Keratinocyte (primary cell): ENCODE measurements around the gene ZNF185. TPM values are rescaled to one million over a fixed set of nuclear protein-coding genes. Genes with fewer than 3 reads are reported as not detected.

ENCODE experiments used
- DNase-seq: peaks from one replicate; pipeline ENCODE4 v3.0.0-alpha.2; 2011; ENCODE audit warnings: low read depth, missing footprints, low spot score
- FAIRE-seq: peaks from 2 replicates; lab custom pipeline; 2011; peaks lifted over from hg19 to GRCh38; lab: Jason Lieb, UNC
- H2AFZ ChIP-seq: 2 replicates; pipeline ENCODE4 v1.6.0; 2012; ENCODE audit warnings: low read length, control low read depth, inconsistent platforms; ENCODE audit not compliant: control insufficient read depth
- H3K27ac ChIP-seq: 2 replicates; pipeline ENCODE4 v1.5.1; 2011; ENCODE audit warnings: low read length; ENCODE audit not compliant: control insufficient read depth, insufficient read depth
- H3K27me3 ChIP-seq: 3 replicates; pipeline ENCODE4 v1.6.0; 2011; ENCODE audit warnings: low read length; ENCODE audit not compliant: control insufficient read depth, insufficient read depth; ENCODE audit errors: extremely low read depth
- H3K36me3 ChIP-seq, 2 experiments: 2 replicates in 1 of 2; 3 replicates in 1 of 2; pipeline ENCODE4 v1.5.1; 2011; ENCODE audit warnings: low read length in 2 of 2, mild to moderate bottlenecking in 1 of 2; ENCODE audit not compliant: control insufficient read depth in 2 of 2, insufficient read depth in 2 of 2; ENCODE audit errors: extremely low read depth in 1 of 2
- H3K4me1 ChIP-seq: 3 replicates; pipeline ENCODE4 v1.5.1; 2011; ENCODE audit warnings: low read length; ENCODE audit not compliant: control insufficient read depth, insufficient read depth; ENCODE audit errors: extremely low read depth
- H3K4me2 ChIP-seq: 3 replicates; pipeline ENCODE4 v1.6.0; 2011; ENCODE audit warnings: low read depth, low read length; ENCODE audit not compliant: control insufficient read depth, insufficient read depth; ENCODE audit errors: extremely low read depth
- H3K4me3 ChIP-seq, 3 experiments: fragments of 200-600 bp in 1 of 3; sonication (generic) in 1 of 3; 2 replicates in 2 of 3; 3 replicates in 1 of 3; pipeline ENCODE4 v1.5.1; 2011 to 2016; ENCODE audit warnings: low read length in 3 of 3, mild to moderate bottlenecking in 3 of 3, control low read depth in 2 of 3, inconsistent platforms in 1 of 3, low read depth in 1 of 3, mixed read lengths in 1 of 3, mixed run types in 1 of 3, moderate library complexity in 1 of 3; ENCODE audit not compliant: control insufficient read depth in 2 of 3, insufficient read depth in 2 of 3; ENCODE audit errors: extremely low read depth in 1 of 3
- H3K79me2 ChIP-seq: 2 replicates; pipeline ENCODE4 v1.6.0; 2012; ENCODE audit warnings: low read length; ENCODE audit not compliant: control insufficient read depth, insufficient read depth
- H3K9ac ChIP-seq: 3 replicates; pipeline ENCODE4 v1.6.0; 2011; ENCODE audit warnings: low read length; ENCODE audit not compliant: control insufficient read depth, insufficient read depth; ENCODE audit errors: extremely low read depth
- H3K9me1 ChIP-seq: 3 replicates; pipeline ENCODE4 v1.6.0; 2011; ENCODE audit warnings: low read length; ENCODE audit not compliant: control insufficient read depth, insufficient read depth; ENCODE audit errors: extremely low read depth
- H3K9me3 ChIP-seq: 2 replicates; pipeline ENCODE4 v1.5.1; 2012; ENCODE audit warnings: low read depth, low read length; ENCODE audit not compliant: control insufficient read depth
- H4K20me1 ChIP-seq: 3 replicates; pipeline ENCODE4 v1.6.0; 2011; ENCODE audit warnings: low read length; ENCODE audit not compliant: control insufficient read depth, insufficient read depth; ENCODE audit errors: extremely low read depth
- CTCF ChIP-seq, 3 experiments: IDR thresholded peaks in 1 of 3; conservative IDR thresholded peaks in 1 of 3; optimal IDR thresholded peaks in 1 of 3; 2 replicates in 2 of 3; 3 replicates in 1 of 3; pipeline versions ENCODE3 to v1.5.1; 2011; ENCODE audit warnings: low read length in 3 of 3, mild to moderate bottlenecking in 3 of 3, moderate library complexity in 2 of 3, control low read depth in 1 of 3, inconsistent platforms in 1 of 3; ENCODE audit not compliant: insufficient read depth in 2 of 3; ENCODE audit errors: extremely low read depth in 1 of 3
- EZH2 ChIP-seq: IDR thresholded peaks from one replicate; pipeline ENCODE4 v1.6.1; 2012; ENCODE audit warnings: inconsistent platforms, mild to moderate bottlenecking, low read length, moderate library complexity
- dilution Hi-C: fragments of 300-500 bp; cut with MboI; formaldehyde crosslinking; loops from one replicate; pipeline ENCODE4 v1.7.0; 2020; ENCODE audit warnings: low sequenced_read_pairs; ENCODE audit not compliant: extremely low pct_ligation_motif_present
- polyA plus RNA-seq, 5 experiments: library from polyadenylated mRNA; depleted of rRNA in 3 of 5; stranded (reverse) in 3 of 5; stranded (forward) in 1 of 5; unstranded in 1 of 5; fragments of >200 nt; gene quantifications; 1 replicate in 1 of 5; 2 replicates in 3 of 5; 3 replicates in 1 of 5; pipeline versions ENCODE4 v1.2.1 to v1.2.3, GENCODE V29; 2011 to 2012; ENCODE audit warnings: missing spikeins in 2 of 5, low read depth in 1 of 5, low replicate concordance in 1 of 5

Gene ZNF185
- polyA plus RNA-seq, 1 donor (not counting 4 experiments of a cell fraction or from before 2014, with no cell fraction given) = 55.6 TPM

DNA sequence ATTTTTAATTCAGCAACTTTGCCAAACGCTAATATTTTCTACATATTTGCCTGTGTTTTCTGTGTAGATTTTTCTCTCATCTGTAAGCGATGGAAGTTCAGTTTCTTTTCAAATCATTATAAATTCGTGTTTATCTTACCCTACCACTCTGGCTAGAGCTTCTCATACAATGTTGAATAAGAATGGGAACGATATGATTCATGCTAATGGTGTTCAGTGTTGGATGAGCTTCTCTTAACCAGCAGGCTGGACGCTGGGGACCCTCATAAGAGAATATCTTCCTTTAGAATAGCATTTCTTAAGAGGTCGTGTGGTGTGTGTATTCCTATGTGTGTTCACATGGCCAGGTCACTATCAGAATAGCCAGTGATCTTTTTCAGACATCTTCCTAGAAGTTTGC, 36.0 kb upstream of the ZNF185 start:
- no peak overlapping the region for H3K4me2 ChIP-seq
- no peaks in the 10 kb centered on the region for H3K9me1 ChIP-seq
- dilution Hi-C loops = no loop called here
- no peaks in the 10 kb centered on the region for H3K4me1 ChIP-seq
- H3K27ac ChIP-seq = no peak overlapping the region
- no peaks in the 10 kb centered on the region for H3K27me3 ChIP-seq
- H4K20me1 ChIP-seq = no peaks in the 10 kb centered on the region
- TF ChIP-seq EZH2 (no peak), CTCF (optimal IDR thresholded peaks at IDR 0.05 in 1 of 3, IDR thresholded peaks at IDR 0.05 in 1 of 3, conservative IDR thresholded peaks at IDR 0.05 in 1 of 3; ENCODE audit: extremely low read depth in 1 of 3, insufficient read depth in 2 of 3, low read length in 3 of 3) (no peak)
- FAIRE-seq (no peak), DNase-seq (no peak)
- H3K79me2 ChIP-seq = no peaks in the 10 kb centered on the region
- no peak overlapping the region for H3K4me3 ChIP-seq
- no peak overlapping the region for H2AFZ ChIP-seq
- H3K9ac ChIP-seq = no peak overlapping the region
- no peaks in the 10 kb centered on the region for H3K9me3 ChIP-seq
- peaks cover 10% of the 10 kb centered on the region in 2 experiments for H3K36me3 ChIP-seq

- dilution Hi-C loops = no loop called here
- no peak overlapping the region for H3K27ac ChIP-seq
- H4K20me1 ChIP-seq = no peaks in the 10 kb centered on the region
- no peaks in the 10 kb centered on the region for H3K4me1 ChIP-seq
- H2AFZ ChIP-seq = no peak overlapping the region
- no peak for FAIRE-seq
- H3K79me2 ChIP-seq = no peaks in the 10 kb centered on the region
- H3K27me3 ChIP-seq = no peaks in the 10 kb centered on the region
- DNase-seq = no peak
- H3K4me2 ChIP-seq = no peak overlapping the region
- no peak overlapping the region for H3K4me3 ChIP-seq
- H3K9me3 ChIP-seq = no peaks in the 10 kb centered on the region
- no peak overlapping the region for H3K9ac ChIP-seq
- H3K9me1 ChIP-seq = no peaks in the 10 kb centered on the region
- peaks cover 17 to 24% of the 10 kb centered on the region in 2 experiments for H3K36me3 ChIP-seq
- no peak for TF ChIP-seq CTCF (optimal IDR thresholded peaks at IDR 0.05 in 1 of 3, IDR thresholded peaks at IDR 0.05 in 1 of 3, conservative IDR thresholded peaks at IDR 0.05 in 1 of 3; ENCODE audit: extremely low read depth in 1 of 3, insufficient read depth in 2 of 3, low read length in 3 of 3)
- TF ChIP-seq EZH2 = no peak
These were observed 32.5 kb upstream of the ZNF185 start for GRCh38 chrX:152865232-152865920.
